K562 (cell line): ENCODE results near the gene RRAD. TPM values are rescaled to one million over a fixed set of nuclear protein-coding genes. Genes with fewer than 3 reads are reported as not detected.

Source experiments
- ATAC-seq: fragments of 200-7000 bp; cut with Tn5 transposase; 3 replicates; pipeline ENCODE4 v1.9.1; 2020; ENCODE audit warnings: moderate library complexity
- BruUV-seq: library from RNA; stranded (reverse); fragments of 400-500 nt; replicated peaks from 2 replicates; lab custom pipeline; 2021; lab: Mats Ljungman, UMichigan
- CTCF ChIA-PET: fragments of 300-600 bp; formaldehyde crosslinking; extraction: SDS; loops from one replicate; lab custom pipeline; 2021; ENCODE audit warnings: low intra/inter-chr PET ratio; lab: Yijun Ruan, JAX
- POLR2A ChIA-PET: fragments of 300-600, 350-650 bp; sonication (Branson Sonifier 250); formaldehyde crosslinking; extraction: SDS; loops from one replicate; lab custom pipeline; 2021; ENCODE audit warnings: antibody characterized with exemption, inconsistent platforms; lab: Yijun Ruan, JAX
- DNase-seq, 4 experiments: peaks; one replicate each; pipeline versions ENCODE4 v3.0.0 to v3.0.0-alpha.2; 2011 to 2018; ENCODE audit warnings: low spot score in 3 of 4, mixed read lengths in 3 of 4; ENCODE audit errors: extremely low read depth in 1 of 4
- FAIRE-seq: peaks from 2 replicates; lab custom pipeline; 2011; peaks lifted over from hg19 to GRCh38; lab: Jason Lieb, UNC
- H2AFZ ChIP-seq: 2 replicates; pipeline ENCODE4 v1.6.0; 2011; ENCODE audit warnings: low read depth, low read length, control low read depth, inconsistent platforms
- H3K27ac ChIP-seq: fragments of 200-600 bp; 3 replicates; pipeline ENCODE4 v1.8.0; 2011; ENCODE audit warnings: low read depth, mild to moderate bottlenecking, control low read depth, inconsistent platforms, low read length, moderate library complexity, mixed read lengths; ENCODE audit errors: extremely low read depth
- H3K27me3 ChIP-seq, 2 experiments: fragments of 300-600 bp in 1 of 2; 2 replicates in 1 of 2; 3 replicates in 1 of 2; pipeline versions ENCODE4 v1.6.0 to v1.8.0; 2011; ENCODE audit warnings: inconsistent platforms in 2 of 2, low read length in 2 of 2, mild to moderate bottlenecking in 1 of 2, mixed read lengths in 1 of 2, moderate library complexity in 1 of 2; ENCODE audit not compliant: control insufficient read depth in 2 of 2, insufficient read depth in 2 of 2
- H3K36me3 ChIP-seq: fragments of 300-600 bp; 3 replicates; pipeline ENCODE4 v1.8.0; 2011; ENCODE audit warnings: mild to moderate bottlenecking, low read length, inconsistent platforms; ENCODE audit not compliant: control insufficient read depth, insufficient read depth
- H3K4me1 ChIP-seq, 2 experiments: fragments of 200-600 bp in 1 of 2; replicated peaks in 1 of 2; 2 replicates in 1 of 2; 3 replicates in 1 of 2; pipeline versions ENCODE4 v1.5.1 to v1.8.0; 2011; ENCODE audit warnings: inconsistent platforms in 2 of 2, low read length in 2 of 2, mild to moderate bottlenecking in 1 of 2, mixed read lengths in 1 of 2, moderate library complexity in 1 of 2; ENCODE audit not compliant: control insufficient read depth in 2 of 2, insufficient read depth in 2 of 2
- H3K4me2 ChIP-seq: 2 replicates; pipeline ENCODE4 v1.6.1; 2011; ENCODE audit warnings: low read length, control low read depth, inconsistent platforms, mixed read lengths; ENCODE audit not compliant: insufficient read depth
- H3K4me3 ChIP-seq: fragments of 200-600 bp; sonication (generic), shearing (Covaris generic); 2 replicates; pipeline ENCODE4 v1.5.1; 2016; ENCODE audit warnings: control low read depth, inconsistent platforms
- H3K79me2 ChIP-seq: fragments of 200-600 bp; 3 replicates; pipeline ENCODE4 v1.8.0; 2011; ENCODE audit warnings: low read length, inconsistent platforms; ENCODE audit not compliant: control insufficient read depth, insufficient read depth
- H3K9ac ChIP-seq, 2 experiments: 2 replicates each; pipeline versions ENCODE4 v1.6.0 to v1.6.1; 2011; ENCODE audit warnings: low read depth in 2 of 2, low read length in 2 of 2, control low read depth in 1 of 2, inconsistent platforms in 1 of 2, mild to moderate bottlenecking in 1 of 2, mixed read lengths in 1 of 2; ENCODE audit not compliant: insufficient read depth in 1 of 2
- H3K9me1 ChIP-seq: one replicate; pipeline ENCODE4 v1.6.0; 2011; ENCODE audit warnings: inconsistent platforms, mild to moderate bottlenecking, low read length, moderate library complexity; ENCODE audit not compliant: control insufficient read depth, insufficient read depth
- H3K9me3 ChIP-seq: replicated peaks from 2 replicates; pipeline ENCODE4 v1.5.1; 2011; ENCODE audit warnings: low read depth, low read length, inconsistent platforms; ENCODE audit not compliant: control insufficient read depth, insufficient read depth
- H4K20me1 ChIP-seq: replicated peaks from 2 replicates; pipeline ENCODE4 v1.6.1; 2011; ENCODE audit warnings: low read length, inconsistent platforms, mixed read lengths; ENCODE audit not compliant: control insufficient read depth, insufficient read depth
- CBFB ChIP-seq: sonication (generic); formaldehyde crosslinking; IDR thresholded peaks from 2 replicates; pipeline ENCODE4 v1.4.0; 2020; ENCODE audit warnings: mild to moderate bottlenecking, missing genetic modification reagents
- GATA2 ChIP-seq: sonication (generic); formaldehyde crosslinking; IDR thresholded peaks from 2 replicates; pipeline ENCODE4 v1.4.0; 2020; ENCODE audit warnings: mild to moderate bottlenecking, missing genetic modification reagents
- POLR2G ChIP-seq: fragments of 200-400 bp; formaldehyde crosslinking; IDR thresholded peaks from 2 replicates; pipeline ENCODE4 v1.6.1; 2017; ENCODE audit warnings: low read depth, mild to moderate bottlenecking, antibody characterized with exemption, low read length, moderate library complexity
- WGBS: fragments of 100-300 bp; shearing (Covaris generic); methylation state at CpG from one replicate; pipeline ENCODE4 v1.1.6; 2016; ENCODE audit warnings: low coverage, mixed read lengths; ENCODE audit not compliant: insufficient coverage; ENCODE audit errors: missing lambda C conversion rate; 5-methylcytosine and 5-hydroxymethylcytosine counted together
- in situ Hi-C: fragments of 300-500 bp; cut with MboI; formaldehyde crosslinking; loops from 4 replicates; pipeline ENCODE4 v1.15.0; 2018; ENCODE audit warnings: inconsistent platforms, mixed read lengths
- intact Hi-C: fragments of 100-400 bp; cut with micrococcal nuclease; formaldehyde crosslinking; loops from 2 replicates; pipeline ENCODE4 v1.14.2; 2022
- polyA plus RNA-seq, 8 experiments: library from polyadenylated mRNA; depleted of rRNA in 4 of 8; stranded (reverse) in 5 of 8; unstranded in 3 of 8; fragments of >200 nt; fragmentation: Nextera tagmentation in 2 of 8; fragmentation: Illumina TruSeq in 1 of 8; extraction: Ambion mirVana in 2 of 8; extraction: Trizol in 1 of 8; gene quantifications; 2 replicates each; pipeline versions ENCODE4 v1.2.1 to v1.2.3, GENCODE V29; 2011 to 2014; ENCODE audit warnings: inconsistent platforms in 1 of 8, missing spikeins in 1 of 8
- total RNA-seq, 7 experiments: library from RNA; depleted of rRNA in 6 of 7; stranded (reverse); fragments of >200 nt in 6 of 7; fragmentation: Illumina TruSeq in 2 of 7; extraction: Trizol in 2 of 7; gene quantifications; 2 replicates each; pipeline versions ENCODE4 v1.2.1 to v1.2.3, GENCODE V29; 2011 to 2021; ENCODE audit warnings: low replicate concordance in 1 of 7
- TF ChIP-seq, protein P1 (sequence below): fragments of 450-650 bp; IDR thresholded peaks from 2 replicates; pipeline ENCODE4 v1.6.1; 2016; ENCODE audit warnings: low read depth

RRAD gene
- total and polyA plus RNA-seq, 9 of the 15 experiments (the other 6 are each of a cell fraction or from before 2014, with no cell fraction given) = 0.09 to 0.20 (median 0.13) TPM; not detected in 5

DNA sequence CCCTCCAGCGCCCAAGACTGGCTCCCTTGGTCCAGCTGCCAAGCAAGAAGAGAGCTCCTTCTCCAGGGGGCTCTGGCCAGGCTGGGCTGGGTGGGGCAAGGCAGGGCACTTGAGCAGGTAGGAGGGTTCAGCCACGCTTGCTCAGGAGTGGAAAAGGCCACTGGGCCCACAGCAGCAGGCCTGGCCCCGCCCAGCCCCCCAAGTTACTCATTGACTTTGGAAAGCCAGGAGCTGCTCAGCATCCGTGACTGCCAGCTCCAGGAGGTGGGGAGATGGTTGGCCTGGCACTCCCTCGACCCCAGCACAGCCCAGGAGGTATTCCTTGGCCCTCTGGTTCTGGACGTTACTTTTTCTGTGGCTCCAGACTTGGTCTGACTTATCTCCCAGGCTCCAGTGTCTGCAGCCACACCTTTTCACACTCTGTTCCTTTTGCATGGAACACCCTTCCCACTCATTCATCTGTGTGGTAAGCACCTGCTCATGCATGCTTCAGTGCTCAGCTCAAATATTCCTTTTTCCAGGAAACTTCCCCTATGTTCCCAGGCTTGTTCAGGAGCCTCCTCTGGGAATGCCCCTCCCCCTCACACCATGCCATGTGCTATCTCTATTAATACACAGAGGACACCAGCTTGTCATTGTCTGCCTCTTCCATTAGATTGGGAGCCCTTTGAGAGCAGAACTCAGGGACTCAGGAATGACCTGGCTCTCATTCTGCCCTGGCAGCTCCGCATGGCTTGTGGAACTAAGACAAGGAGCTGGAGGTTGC lies 6.3 kb downstream of the RRAD start, which contains the start of gene CDH16:
Gene CDH16, minus strand, starts transcription at position 83 of the 766 bp plus-strand sequence. CDS start 820 bp downstream, outside the sequence.
- H2AFZ ChIP-seq = no peak within 1 kb of the TSS
- no peak within 1 kb of the TSS for H3K4me2 ChIP-seq
- WGBS = 11% methylated on average over 6 of the region's 7 CpGs
- POLR2A ChIA-PET = interaction anchor here (0.6 to 2.4 kb wide), 8 partner anchors 8 to 263 kb away, joined by 3 to 9 read pairs (median 3); no protein-coding TSS in a partner anchor
- H3K36me3 ChIP-seq = no peaks in the 10 kb centered on the region
- H3K9me1 ChIP-seq = no peaks in the 10 kb centered on the region
- CTCF ChIA-PET = no interaction called here
- ATAC-seq (no peak), DNase-seq (no peak), FAIRE-seq (no peak)
- intact Hi-C loops = no loop called here
- H3K27me3 ChIP-seq = peaks cover 15 to 67% of the 10 kb centered on the region in 2 experiments; a peak in 4 of 5 replicates
- no peaks in the 10 kb centered on the region for H3K79me2 ChIP-seq
- in situ Hi-C loops = no loop called here
- no peak within 1 kb of the TSS for H3K27ac ChIP-seq
- peak within 1 kb of the TSS in 1 of 2 experiments; percentile 48; a peak in 1 of 4 replicates for H3K9ac ChIP-seq
- H3K4me1 ChIP-seq = peaks cover 0 to 20% of the 10 kb centered on the region in 2 experiments; a peak in 2 of 5 replicates
- no peak for TF ChIP-seq POLR2G
- TF ChIP-seq, protein P1, sequence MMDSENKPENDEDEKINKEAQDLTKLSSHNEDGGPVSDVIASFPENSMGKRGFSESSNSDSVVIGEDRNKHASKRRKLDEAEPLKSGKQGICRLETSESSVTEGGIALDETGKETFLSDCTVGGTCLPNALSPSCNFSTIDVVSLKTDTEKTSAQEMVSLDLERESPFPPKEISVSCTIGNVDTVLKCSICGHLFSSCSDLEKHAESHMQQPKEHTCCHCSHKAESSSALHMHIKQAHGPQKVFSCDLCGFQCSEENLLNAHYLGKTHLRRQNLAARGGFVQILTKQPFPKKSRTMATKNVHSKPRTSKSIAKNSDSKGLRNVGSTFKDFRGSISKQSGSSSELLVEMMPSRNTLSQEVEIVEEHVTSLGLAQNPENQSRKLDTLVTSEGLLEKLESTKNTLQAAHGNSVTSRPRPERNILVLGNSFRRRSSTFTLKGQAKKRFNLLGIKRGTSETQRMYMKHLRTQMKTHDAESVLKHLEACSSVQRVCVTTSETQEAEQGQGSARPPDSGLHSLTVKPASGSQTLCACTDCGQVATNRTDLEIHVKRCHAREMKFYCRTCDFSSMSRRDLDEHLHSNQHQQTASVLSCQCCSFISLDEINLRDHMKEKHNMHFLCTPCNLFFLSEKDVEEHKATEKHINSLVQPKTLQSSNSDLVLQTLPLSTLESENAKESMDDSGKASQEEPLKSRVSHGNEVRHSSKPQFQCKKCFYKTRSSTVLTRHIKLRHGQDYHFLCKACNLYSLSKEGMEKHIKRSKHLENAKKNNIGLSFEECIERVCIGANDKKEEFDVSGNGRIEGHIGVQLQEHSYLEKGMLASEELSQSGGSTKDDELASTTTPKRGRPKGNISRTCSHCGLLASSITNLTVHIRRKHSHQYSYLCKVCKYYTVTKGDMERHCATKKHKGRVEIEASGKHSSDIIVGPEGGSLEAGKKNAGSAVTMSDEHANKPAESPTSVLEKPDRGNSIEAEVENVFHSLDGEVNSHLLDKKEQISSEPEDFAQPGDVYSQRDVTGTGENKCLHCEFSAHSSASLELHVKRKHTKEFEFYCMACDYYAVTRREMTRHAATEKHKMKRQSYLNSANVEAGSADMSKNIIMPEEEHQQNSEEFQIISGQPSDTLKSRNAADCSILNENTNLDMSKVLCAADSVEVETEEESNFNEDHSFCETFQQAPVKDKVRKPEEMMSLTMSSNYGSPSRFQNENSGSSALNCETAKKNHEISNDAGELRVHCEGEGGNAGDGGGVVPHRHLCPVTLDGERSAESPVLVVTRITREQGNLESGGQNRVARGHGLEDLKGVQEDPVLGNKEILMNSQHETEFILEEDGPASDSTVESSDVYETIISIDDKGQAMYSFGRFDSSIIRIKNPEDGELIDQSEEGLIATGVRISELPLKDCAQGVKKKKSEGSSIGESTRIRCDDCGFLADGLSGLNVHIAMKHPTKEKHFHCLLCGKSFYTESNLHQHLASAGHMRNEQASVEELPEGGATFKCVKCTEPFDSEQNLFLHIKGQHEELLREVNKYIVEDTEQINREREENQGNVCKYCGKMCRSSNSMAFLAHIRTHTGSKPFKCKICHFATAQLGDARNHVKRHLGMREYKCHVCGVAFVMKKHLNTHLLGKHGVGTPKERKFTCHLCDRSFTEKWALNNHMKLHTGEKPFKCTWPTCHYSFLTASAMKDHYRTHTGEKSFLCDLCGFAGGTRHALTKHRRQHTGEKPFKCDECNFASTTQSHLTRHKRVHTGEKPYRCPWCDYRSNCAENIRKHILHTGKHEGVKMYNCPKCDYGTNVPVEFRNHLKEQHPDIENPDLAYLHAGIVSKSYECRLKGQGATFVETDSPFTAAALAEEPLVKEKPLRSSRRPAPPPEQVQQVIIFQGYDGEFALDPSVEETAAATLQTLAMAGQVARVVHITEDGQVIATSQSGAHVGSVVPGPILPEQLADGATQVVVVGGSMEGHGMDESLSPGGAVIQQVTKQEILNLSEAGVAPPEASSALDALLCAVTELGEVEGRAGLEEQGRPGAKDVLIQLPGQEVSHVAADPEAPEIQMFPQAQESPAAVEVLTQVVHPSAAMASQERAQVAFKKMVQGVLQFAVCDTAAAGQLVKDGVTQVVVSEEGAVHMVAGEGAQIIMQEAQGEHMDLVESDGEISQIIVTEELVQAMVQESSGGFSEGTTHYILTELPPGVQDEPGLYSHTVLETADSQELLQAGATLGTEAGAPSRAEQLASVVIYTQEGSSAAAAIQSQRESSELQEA = no peak
- TF ChIP-seq GATA2 (CRISPR knock-in tag) = no peak
- TF ChIP-seq CBFB (CRISPR knock-in tag) = no peak
- no peaks in the 10 kb centered on the region for H3K9me3 ChIP-seq
- BruUV-seq = no TSS peak
- H4K20me1 ChIP-seq = no peaks in the 10 kb centered on the region; the same call in 1 of the 2 replicates
- no peak within 1 kb of the TSS for H3K4me3 ChIP-seq
